B cell (primary cell): Measurements from ENCODE around the gene DUXB. TPM values are rescaled to one million over a fixed set of nuclear protein-coding genes. Genes with fewer than 3 reads are reported as not detected.
A peak's percentile ranks its signal among the peaks of the same experiment; 100 is the strongest.

ENCODE experiments used
- ATAC-seq: fragments of 200-7000 bp; cut with Tn5 transposase; one replicate; pipeline ENCODE4 v1.10.0; 2021; ENCODE audit warnings: low read depth, mild to moderate bottlenecking, moderate number of reproducible peaks, moderate library complexity
- CTCF ChIA-PET: fragments of 350-600 bp; sonication (Branson Sonifier 250); formaldehyde crosslinking; loops from one replicate; lab custom pipeline; 2021; ENCODE audit warnings: antibody characterized with exemption, inconsistent platforms; lab: Charles Lee
- POLR2A ChIA-PET: fragments of 350-600 bp; sonication (Branson Sonifier 250); formaldehyde crosslinking; loops from one replicate; lab custom pipeline; 2021; ENCODE audit warnings: antibody characterized with exemption; lab: Charles Lee
- DNase-seq: peaks from one replicate; pipeline ENCODE4 v3.0.0; 2013
- H2AFZ ChIP-seq: 2 replicates; pipeline ENCODE4 v1.6.1; 2012; ENCODE audit warnings: mild to moderate bottlenecking, low read depth, low read length; ENCODE audit not compliant: insufficient read depth, poor library complexity, severe bottlenecking
- H3K27ac ChIP-seq, 2 donors: 1 replicate in 1 of 2; 2 replicates in 1 of 2; pipeline ENCODE4 v1.5.1; 2012 to 2013; ENCODE audit warnings: low read length in 2 of 2, mild to moderate bottlenecking in 2 of 2, moderate library complexity in 1 of 2
- H3K27me3 ChIP-seq, 4 experiments: fragments of 200-600 bp in 1 of 4; sonication (generic) in 1 of 4; replicated peaks in 1 of 4; 1 replicate in 2 of 4; 2 replicates in 2 of 4; pipeline versions ENCODE4 v1.6.1 to v1.7.0; 2013 to 2016; ENCODE audit warnings: low read length in 3 of 4, mild to moderate bottlenecking in 2 of 4, mixed read lengths in 1 of 4, moderate library complexity in 1 of 4; ENCODE audit not compliant: insufficient read depth in 4 of 4, control insufficient read depth in 3 of 4; ENCODE audit errors: control extremely low read depth in 1 of 4
- H3K36me3 ChIP-seq, 2 experiments: replicated peaks in 1 of 2; 1 replicate in 1 of 2; 2 replicates in 1 of 2; pipeline versions ENCODE4 v1.6.1 to v1.7.1; 2013; ENCODE audit warnings: low read length in 1 of 2; ENCODE audit not compliant: insufficient read depth in 2 of 2, control insufficient read depth in 1 of 2; ENCODE audit errors: control extremely low read depth in 1 of 2, extremely low read depth in 1 of 2
- H3K4me1 ChIP-seq, 2 donors: fragments of 200-600 bp in 1 of 2; sonication (generic) in 1 of 2; 1 replicate in 1 of 2; 2 replicates in 1 of 2; pipeline versions ENCODE4 v1.5.1 to v1.6.1; 2013 to 2017; ENCODE audit warnings: low read length in 2 of 2; ENCODE audit not compliant: control insufficient read depth in 2 of 2, insufficient read depth in 2 of 2
- H3K4me2 ChIP-seq: replicated peaks from 2 replicates; pipeline ENCODE3; 2012; ENCODE audit warnings: mild to moderate bottlenecking, low read depth, low read length; ENCODE audit not compliant: poor library complexity, severe bottlenecking
- H3K4me3 ChIP-seq, 5 experiments: fragments of 200-600 bp in 1 of 5; sonication (generic) in 1 of 5; 1 replicate in 3 of 5; 2 replicates in 2 of 5; pipeline versions ENCODE4 v1.5.1 to v1.7.0; 2011 to 2016; ENCODE audit warnings: low read length in 4 of 5, mild to moderate bottlenecking in 4 of 5, low read depth in 2 of 5, control low read depth in 1 of 5, moderate library complexity in 1 of 5; ENCODE audit not compliant: insufficient read depth in 1 of 5; ENCODE audit errors: control extremely low read depth in 1 of 5, extremely low read depth in 1 of 5
- H3K79me2 ChIP-seq: fragments of 200-600 bp; sonication (generic); one replicate; pipeline ENCODE4 v1.6.0; 2016; ENCODE audit warnings: low read length; ENCODE audit not compliant: control insufficient read depth, insufficient read depth
- H3K9ac ChIP-seq: fragments of 200-600 bp; sonication (generic); 2 replicates; pipeline ENCODE4 v1.6.1; 2017; ENCODE audit warnings: mild to moderate bottlenecking, low read length, moderate library complexity
- H3K9me3 ChIP-seq, 3 donors: one replicate each; pipeline versions ENCODE4 v1.6.1 to v1.7.1; 2013; ENCODE audit warnings: low read length in 2 of 3; ENCODE audit not compliant: control insufficient read depth in 2 of 3, insufficient read depth in 1 of 3; ENCODE audit errors: control extremely low read depth in 1 of 3
- H4K20me1 ChIP-seq: 2 replicates; pipeline ENCODE4 v1.6.0; 2012; ENCODE audit warnings: mild to moderate bottlenecking, low read length; ENCODE audit not compliant: insufficient read depth, control insufficient read depth, poor library complexity, severe bottlenecking
- H3K27ac Mint-ChIP-seq: one replicate; pipeline ENCODE4 v1.8.0; 2021; ENCODE audit warnings: mixed read lengths
- H3K27me3 Mint-ChIP-seq: one replicate; pipeline ENCODE4 v1.8.0; 2021; ENCODE audit warnings: mixed read lengths
- H3K4me1 Mint-ChIP-seq: one replicate; pipeline ENCODE4 v1.8.0; 2021; ENCODE audit warnings: mixed read lengths
- H3K4me3 Mint-ChIP-seq: one replicate; pipeline ENCODE4 v1.8.0; 2021; ENCODE audit warnings: mixed read lengths
- H3K9me3 Mint-ChIP-seq: one replicate; pipeline ENCODE4 v1.8.0; 2022; ENCODE audit warnings: mixed read lengths; ENCODE audit not compliant: insufficient read depth
- CTCF ChIP-seq: fragments of 200-600 bp; IDR thresholded peaks from one replicate; pipeline ENCODE4 v1.8.0; 2022; ENCODE audit warnings: antibody characterized with exemption, mild to moderate bottlenecking
- EZH2 ChIP-seq: IDR thresholded peaks from 2 replicates; pipeline ENCODE4 v1.6.1; 2012; ENCODE audit warnings: borderline replicate concordance, low read depth, mild to moderate bottlenecking, moderate library complexity, low read length; ENCODE audit not compliant: insufficient read depth, poor library complexity, severe bottlenecking
- WGBS: methylation state at CpG from one replicate; pipeline ENCODE4 v1.1.5; 2013; ENCODE audit warnings: missing lambda C conversion rate; ENCODE audit not compliant: insufficient coverage; 5-methylcytosine and 5-hydroxymethylcytosine counted together
- intact Hi-C: fragments of 100-400 bp; cut with micrococcal nuclease; formaldehyde crosslinking; loops from one replicate; pipeline ENCODE4 v1.10.0; 2022
- polyA plus RNA-seq: library from polyadenylated mRNA; depleted of rRNA; stranded (reverse); fragments of >200 nt; gene quantifications from 2 replicates; pipeline ENCODE4 v1.2.3, GENCODE V29; 2012
- total RNA-seq, 2 donors: library from RNA; stranded (reverse); fragments of 120-200 nt in 1 of 2; gene quantifications; 1 replicate in 1 of 2; 2 replicates in 1 of 2; pipeline versions ENCODE4 v1.2.3 to v1.2.4, GENCODE V29; 2013 to 2022

The DUXB gene
- total and polyA plus RNA-seq, 2 donors (not counting 1 experiment from before 2014, with no cell fraction given) = not detected

DNA sequence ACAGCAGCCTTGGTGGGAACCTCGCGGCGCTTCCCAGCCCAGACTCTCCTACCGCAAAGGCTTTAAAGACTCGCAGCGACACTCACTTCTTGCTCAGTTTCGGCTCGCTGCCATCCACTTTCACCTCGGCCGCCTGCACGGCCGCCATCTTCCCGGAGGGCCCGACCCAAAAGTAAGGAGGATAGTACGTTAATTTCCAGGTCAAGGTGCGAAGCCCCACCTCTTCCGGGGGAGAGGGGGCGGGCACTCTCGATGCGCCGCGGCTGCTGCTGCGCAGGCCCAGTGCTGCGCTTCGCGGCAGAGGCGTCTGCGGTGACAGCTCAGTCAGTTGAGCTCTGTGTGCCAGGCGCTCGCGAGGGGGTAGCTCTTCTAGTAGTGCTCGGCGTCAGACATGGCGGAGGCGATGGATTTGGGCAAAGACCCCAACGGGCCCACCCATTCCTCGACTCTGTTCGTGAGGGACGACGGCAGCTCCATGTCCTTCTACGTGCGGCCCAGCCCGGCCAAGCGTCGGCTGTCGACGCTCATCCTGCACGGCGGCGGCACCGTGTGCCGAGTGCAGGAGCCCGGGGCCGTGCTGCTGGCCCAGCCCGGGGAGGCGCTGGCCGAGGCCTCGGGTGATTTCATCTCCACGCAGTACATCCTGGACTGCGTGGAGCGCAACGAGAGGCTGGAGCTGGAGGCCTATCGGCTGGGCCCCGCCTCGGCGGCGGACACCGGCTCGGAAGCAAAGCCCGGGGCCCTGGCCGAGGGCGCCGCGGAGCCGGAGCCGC is 53.6 kb downstream of the DUXB start, which contains the start of the genes KARS1 and TERF2IP:
KARS1 (minus strand) TSS at position 174 of the 773 bp plus-strand sequence; CDS start at position 148, 26 bp downstream.
TERF2IP (plus strand) TSS at position 282 of the 773 bp plus-strand sequence; CDS start at position 392, 110 bp downstream.
- ChIA-PET CTCF (interaction anchor here (0.8 to 5.5 kb wide), 13 partner anchors 12 to 448 kb away, joined by 3 to 60 read pairs (median 5); partner anchors contain the start of genes ADAT1, CFDP1 and TMEM170A), POLR2A (interaction anchor here (0.6 to 2.8 kb wide), 10 partner anchors 15 to 981 kb away, joined by 3 to 15 read pairs (median 4); partner anchors contain the start of genes ADAT1, CFDP1, GABARAPL2 and RFWD3)
- H2AFZ ChIP-seq = peak within 1 kb of the TSS; percentile 88
- H3K27me3 Mint-ChIP-seq = no peaks in the 10 kb centered on the region
- peaks cover 53% of the 10 kb centered on the region for H3K4me1 Mint-ChIP-seq
- H3K36me3 ChIP-seq = peaks cover 15 to 28% of the 10 kb centered on the region in 2 experiments
- peak; percentile 85 for ATAC-seq
- DNase-seq = peak; percentile 96
- H3K4me1 ChIP-seq = peaks cover 54 to 55% of the 10 kb centered on the region in 2 donors
- peak within 1 kb of the TSS; percentile 85 to 87 for H3K27ac ChIP-seq
- peaks cover 38% of the 10 kb centered on the region for H4K20me1 ChIP-seq
- H3K79me2 ChIP-seq = peaks cover 88% of the 10 kb centered on the region
- under 1% methylated on average over 76 of the region's 76 CpGs for WGBS
- H3K9me3 Mint-ChIP-seq = no peaks in the 10 kb centered on the region
- peak within 1 kb of the TSS; percentile 85 for H3K4me2 ChIP-seq
- H3K9ac ChIP-seq = peak within 1 kb of the TSS; percentile 93
- H3K9me3 ChIP-seq = no peaks in the 10 kb centered on the region
- H3K27me3 ChIP-seq = no peaks in the 10 kb centered on the region
- TF ChIP-seq EZH2 (no peak), CTCF (no peak)
- peak within 1 kb of the TSS; percentile 97 for H3K4me3 Mint-ChIP-seq
- intact Hi-C loops = loop anchor here (1.0 to 5.0 kb wide), 12 partner anchors 24 to 980 kb away; partner anchors contain the start of genes ADAT1, CFDP1, GABARAPL2 and RFWD3
- peak within 1 kb of the TSS; percentile 73 to 96 (median 85) for H3K4me3 ChIP-seq
- peak within 1 kb of the TSS; percentile 99 for H3K27ac Mint-ChIP-seq
